B cell (primary cell): ENCODE results near the gene TLNRD1. TPM values are rescaled to one million over a fixed set of nuclear protein-coding genes. Genes with fewer than 3 reads are reported as not detected.
"Not testable (repeated sequence)": the region's sequence is repeated elsewhere in the genome, so short reads cannot be mapped to it uniquely, and the experiment has no call there.

Source experiments
- ATAC-seq: fragments of 200-7000 bp; cut with Tn5 transposase; one replicate; pipeline ENCODE4 v1.10.0; 2021; ENCODE audit warnings: low read depth, mild to moderate bottlenecking, moderate number of reproducible peaks, moderate library complexity
- CTCF ChIA-PET: fragments of 350-600 bp; sonication (Branson Sonifier 250); formaldehyde crosslinking; loops from one replicate; lab custom pipeline; 2021; ENCODE audit warnings: antibody characterized with exemption, inconsistent platforms; lab: Charles Lee
- POLR2A ChIA-PET: fragments of 350-600 bp; sonication (Branson Sonifier 250); formaldehyde crosslinking; loops from one replicate; lab custom pipeline; 2021; ENCODE audit warnings: antibody characterized with exemption; lab: Charles Lee
- DNase-seq: peaks from one replicate; pipeline ENCODE4 v3.0.0; 2013
- H2AFZ ChIP-seq: 2 replicates; pipeline ENCODE4 v1.6.1; 2012; ENCODE audit warnings: mild to moderate bottlenecking, low read depth, low read length; ENCODE audit not compliant: insufficient read depth, poor library complexity, severe bottlenecking
- H3K27ac ChIP-seq, 2 donors: 1 replicate in 1 of 2; 2 replicates in 1 of 2; pipeline ENCODE4 v1.5.1; 2012 to 2013; ENCODE audit warnings: low read length in 2 of 2, mild to moderate bottlenecking in 2 of 2, moderate library complexity in 1 of 2
- H3K27me3 ChIP-seq, 4 experiments: fragments of 200-600 bp in 1 of 4; sonication (generic) in 1 of 4; replicated peaks in 1 of 4; 1 replicate in 2 of 4; 2 replicates in 2 of 4; pipeline versions ENCODE4 v1.6.1 to v1.7.0; 2013 to 2016; ENCODE audit warnings: low read length in 3 of 4, mild to moderate bottlenecking in 2 of 4, mixed read lengths in 1 of 4, moderate library complexity in 1 of 4; ENCODE audit not compliant: insufficient read depth in 4 of 4, control insufficient read depth in 3 of 4; ENCODE audit errors: control extremely low read depth in 1 of 4
- H3K36me3 ChIP-seq, 2 experiments: replicated peaks in 1 of 2; 1 replicate in 1 of 2; 2 replicates in 1 of 2; pipeline versions ENCODE4 v1.6.1 to v1.7.1; 2013; ENCODE audit warnings: low read length in 1 of 2; ENCODE audit not compliant: insufficient read depth in 2 of 2, control insufficient read depth in 1 of 2; ENCODE audit errors: control extremely low read depth in 1 of 2, extremely low read depth in 1 of 2
- H3K4me1 ChIP-seq, 2 donors: fragments of 200-600 bp in 1 of 2; sonication (generic) in 1 of 2; 1 replicate in 1 of 2; 2 replicates in 1 of 2; pipeline versions ENCODE4 v1.5.1 to v1.6.1; 2013 to 2017; ENCODE audit warnings: low read length in 2 of 2; ENCODE audit not compliant: control insufficient read depth in 2 of 2, insufficient read depth in 2 of 2
- H3K4me2 ChIP-seq: replicated peaks from 2 replicates; pipeline ENCODE3; 2012; ENCODE audit warnings: mild to moderate bottlenecking, low read depth, low read length; ENCODE audit not compliant: poor library complexity, severe bottlenecking
- H3K4me3 ChIP-seq, 5 experiments: fragments of 200-600 bp in 1 of 5; sonication (generic) in 1 of 5; 1 replicate in 3 of 5; 2 replicates in 2 of 5; pipeline versions ENCODE4 v1.5.1 to v1.7.0; 2011 to 2016; ENCODE audit warnings: low read length in 4 of 5, mild to moderate bottlenecking in 4 of 5, low read depth in 2 of 5, control low read depth in 1 of 5, moderate library complexity in 1 of 5; ENCODE audit not compliant: insufficient read depth in 1 of 5; ENCODE audit errors: control extremely low read depth in 1 of 5, extremely low read depth in 1 of 5
- H3K79me2 ChIP-seq: fragments of 200-600 bp; sonication (generic); one replicate; pipeline ENCODE4 v1.6.0; 2016; ENCODE audit warnings: low read length; ENCODE audit not compliant: control insufficient read depth, insufficient read depth
- H3K9ac ChIP-seq: fragments of 200-600 bp; sonication (generic); 2 replicates; pipeline ENCODE4 v1.6.1; 2017; ENCODE audit warnings: mild to moderate bottlenecking, low read length, moderate library complexity
- H3K9me3 ChIP-seq, 3 donors: one replicate each; pipeline versions ENCODE4 v1.6.1 to v1.7.1; 2013; ENCODE audit warnings: low read length in 2 of 3; ENCODE audit not compliant: control insufficient read depth in 2 of 3, insufficient read depth in 1 of 3; ENCODE audit errors: control extremely low read depth in 1 of 3
- H4K20me1 ChIP-seq: 2 replicates; pipeline ENCODE4 v1.6.0; 2012; ENCODE audit warnings: mild to moderate bottlenecking, low read length; ENCODE audit not compliant: insufficient read depth, control insufficient read depth, poor library complexity, severe bottlenecking
- H3K27ac Mint-ChIP-seq: one replicate; pipeline ENCODE4 v1.8.0; 2021; ENCODE audit warnings: mixed read lengths
- H3K27me3 Mint-ChIP-seq: one replicate; pipeline ENCODE4 v1.8.0; 2021; ENCODE audit warnings: mixed read lengths
- H3K4me1 Mint-ChIP-seq: one replicate; pipeline ENCODE4 v1.8.0; 2021; ENCODE audit warnings: mixed read lengths
- H3K4me3 Mint-ChIP-seq: one replicate; pipeline ENCODE4 v1.8.0; 2021; ENCODE audit warnings: mixed read lengths
- H3K9me3 Mint-ChIP-seq: one replicate; pipeline ENCODE4 v1.8.0; 2022; ENCODE audit warnings: mixed read lengths; ENCODE audit not compliant: insufficient read depth
- CTCF ChIP-seq: fragments of 200-600 bp; IDR thresholded peaks from one replicate; pipeline ENCODE4 v1.8.0; 2022; ENCODE audit warnings: antibody characterized with exemption, mild to moderate bottlenecking
- EZH2 ChIP-seq: IDR thresholded peaks from 2 replicates; pipeline ENCODE4 v1.6.1; 2012; ENCODE audit warnings: borderline replicate concordance, low read depth, mild to moderate bottlenecking, moderate library complexity, low read length; ENCODE audit not compliant: insufficient read depth, poor library complexity, severe bottlenecking
- WGBS: methylation state at CpG from one replicate; pipeline ENCODE4 v1.1.5; 2013; ENCODE audit warnings: missing lambda C conversion rate; ENCODE audit not compliant: insufficient coverage; 5-methylcytosine and 5-hydroxymethylcytosine counted together
- intact Hi-C: fragments of 100-400 bp; cut with micrococcal nuclease; formaldehyde crosslinking; loops from one replicate; pipeline ENCODE4 v1.10.0; 2022
- polyA plus RNA-seq: library from polyadenylated mRNA; depleted of rRNA; stranded (reverse); fragments of >200 nt; gene quantifications from 2 replicates; pipeline ENCODE4 v1.2.3, GENCODE V29; 2012
- total RNA-seq, 2 donors: library from RNA; stranded (reverse); fragments of 120-200 nt in 1 of 2; gene quantifications; 1 replicate in 1 of 2; 2 replicates in 1 of 2; pipeline versions ENCODE4 v1.2.3 to v1.2.4, GENCODE V29; 2013 to 2022

TLNRD1 gene
- total and polyA plus RNA-seq, 2 donors (not counting 1 experiment from before 2014, with no cell fraction given): 11.4 to 26.7 TPM

- no peak for TF ChIP-seq EZH2
- TF ChIP-seq CTCF: no peak
- no peak overlapping the region for H2AFZ ChIP-seq
- H3K9ac ChIP-seq: no peak overlapping the region
- H3K79me2 ChIP-seq: no peaks in the 10 kb centered on the region
- H3K27me3 Mint-ChIP-seq: no peaks in the 10 kb centered on the region
- H3K9me3 Mint-ChIP-seq: peaks cover 2% of the 10 kb centered on the region
- DNase-seq (no peak), ATAC-seq (no peak)
- intact Hi-C loops: no loop called here
- CTCF ChIA-PET: interaction anchor here (2.3 kb wide), 1 partner anchor 15 kb away, joined by 6 read pairs; no protein-coding TSS in a partner anchor
- H3K4me3 Mint-ChIP-seq: no peak overlapping the region
- H3K27ac ChIP-seq: no peak overlapping the region
- H3K4me3 ChIP-seq: no peak overlapping the region
- H3K4me1 Mint-ChIP-seq: no peaks in the 10 kb centered on the region
- H4K20me1 ChIP-seq: no peaks in the 10 kb centered on the region
- 94% methylated on average over 4 of the region's 9 CpGs for WGBS
- no peaks in the 10 kb centered on the region for H3K4me1 ChIP-seq
- no peaks in the 10 kb centered on the region for H3K27me3 ChIP-seq
- peaks cover 0 to 30% of the 10 kb centered on the region in 2 experiments for H3K36me3 ChIP-seq
- H3K27ac Mint-ChIP-seq: no peak overlapping the region
- no peaks in the 10 kb centered on the region for H3K9me3 ChIP-seq
- POLR2A ChIA-PET: no interaction called here
- no peak overlapping the region for H3K4me2 ChIP-seq
These were observed 46.6 kb upstream of the TLNRD1 start for GRCh38 chr15:80953953-80954778.

DNA sequence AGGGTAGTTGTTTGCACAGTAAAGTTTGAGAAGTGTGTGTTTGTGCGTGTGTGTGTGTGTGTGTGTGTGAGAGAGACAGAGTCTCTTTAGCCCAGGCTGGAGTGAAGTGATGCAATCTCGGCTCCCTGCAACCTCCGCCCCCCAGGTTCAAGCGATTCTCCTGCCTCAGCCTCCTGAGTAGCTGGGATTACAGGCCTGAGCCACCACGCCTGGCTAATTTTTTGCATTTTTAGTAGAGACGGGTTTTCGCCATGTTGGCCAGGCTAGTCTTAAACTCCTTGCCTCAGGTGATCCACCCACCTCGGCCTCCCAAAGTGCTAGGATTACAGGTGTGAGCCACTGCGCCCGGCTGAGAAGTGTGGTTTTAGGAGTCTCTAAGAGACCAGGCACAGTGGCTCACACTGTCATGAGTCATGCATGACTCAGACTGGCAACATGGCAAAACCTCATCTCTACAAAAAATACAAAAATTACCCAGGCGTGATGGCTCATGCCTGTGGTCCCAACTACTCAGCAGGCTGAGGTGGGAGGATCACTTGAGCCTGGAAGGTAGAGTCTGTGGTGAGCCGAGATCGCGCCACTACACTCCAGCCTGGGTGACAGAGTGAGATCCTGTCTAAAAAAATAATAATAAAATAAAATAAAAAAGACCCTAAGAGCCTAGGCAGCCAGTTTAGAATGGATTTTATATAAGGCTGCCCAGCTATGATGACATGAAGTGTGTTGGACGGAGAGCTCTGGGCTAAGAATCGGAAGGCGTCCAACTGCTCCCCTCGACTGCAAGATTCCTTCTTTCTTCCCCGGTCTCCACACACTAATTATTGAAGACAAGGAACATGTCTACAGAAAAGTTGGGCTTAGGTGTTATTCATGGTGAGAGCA is 44.9 kb upstream of the TLNRD1 start:
- DNase-seq, H3K4me1 Mint-ChIP-seq, H3K9me3 Mint-ChIP-seq, H3K9me3 ChIP-seq, H3K79me2 ChIP-seq, H3K4me2 ChIP-seq, H3K4me1 ChIP-seq, H3K27me3 Mint-ChIP-seq, H3K27ac ChIP-seq, H3K4me3 ChIP-seq, H4K20me1 ChIP-seq, intact Hi-C loops, H3K4me3 Mint-ChIP-seq, H3K27me3 ChIP-seq, H2AFZ ChIP-seq, H3K27ac Mint-ChIP-seq, H3K9ac ChIP-seq: not testable (repeated sequence)
- peaks cover 1 to 30% of the 10 kb centered on the region in 2 experiments for H3K36me3 ChIP-seq
- ATAC-seq: peak; percentile 51
- ChIA-PET POLR2A (interaction anchor here (0.7 kb wide), 1 partner anchor 46 kb away, joined by 4 read pairs; no protein-coding TSS in a partner anchor), CTCF (interaction anchor here (0.7 to 2.3 kb wide), 2 partner anchors 14 to 500 kb away, joined by 3 to 6 read pairs; no protein-coding TSS in a partner anchor)
- WGBS: 85% methylated on average over 10 of the region's 19 CpGs
